Measurements from ENCODE around the gene ATP2A2.
"Not testable (repeated sequence)": the region's sequence is repeated elsewhere in the genome, so short reads cannot be mapped to it uniquely, and the experiment has no call there.

ATP2A2 gene

GRCh38 chr12:110370732-110371231 is 89.7 kb downstream of the ATP2A2 start:
- no peak for DNase-seq

GRCh38 chr12:110371408-110372055 is 90.5 kb downstream of the ATP2A2 start:
- no peak for DNase-seq

GRCh38 chr12:110372056-110372425 is 91.0 kb downstream of the ATP2A2 start:
- DNase-seq = no peak

- peak in 1 of 2 experiments; percentile 32 for DNase-seq
These were observed 92.0 kb downstream of the ATP2A2 start for GRCh38 chr12:110373025-110373424.

GRCh38 chr12:110373425-110373824 is 92.4 kb downstream of the ATP2A2 start:
- DNase-seq = no peak

- DNase-seq = no peak
These were observed 93.0 kb downstream of the ATP2A2 start for GRCh38 chr12:110373962-110374611.

- DNase-seq = not testable (repeated sequence)
These were observed 97.2 kb downstream of the ATP2A2 start for GRCh38 chr12:110378131-110378790.

GRCh38 chr12:110379197-110379596 is 98.2 kb downstream of the ATP2A2 start:
- DNase-seq = no peak

GRCh38 chr12:110379631-110380030 is 98.6 kb downstream of the ATP2A2 start:
- no peak for DNase-seq

GRCh38 chr12:110382683-110383082 is 101.6 kb downstream of the ATP2A2 start:
- no peak for DNase-seq

All from NCI-H446 (cell line).